ENCODE measurements around the gene FRMD6. TPM values are rescaled to one million over a fixed set of nuclear protein-coding genes. Genes with fewer than 3 reads are reported as not detected.

Gene FRMD6
- total RNA-seq, 1 donor from 2014 or later, result 24.4 TPM

DNA sequence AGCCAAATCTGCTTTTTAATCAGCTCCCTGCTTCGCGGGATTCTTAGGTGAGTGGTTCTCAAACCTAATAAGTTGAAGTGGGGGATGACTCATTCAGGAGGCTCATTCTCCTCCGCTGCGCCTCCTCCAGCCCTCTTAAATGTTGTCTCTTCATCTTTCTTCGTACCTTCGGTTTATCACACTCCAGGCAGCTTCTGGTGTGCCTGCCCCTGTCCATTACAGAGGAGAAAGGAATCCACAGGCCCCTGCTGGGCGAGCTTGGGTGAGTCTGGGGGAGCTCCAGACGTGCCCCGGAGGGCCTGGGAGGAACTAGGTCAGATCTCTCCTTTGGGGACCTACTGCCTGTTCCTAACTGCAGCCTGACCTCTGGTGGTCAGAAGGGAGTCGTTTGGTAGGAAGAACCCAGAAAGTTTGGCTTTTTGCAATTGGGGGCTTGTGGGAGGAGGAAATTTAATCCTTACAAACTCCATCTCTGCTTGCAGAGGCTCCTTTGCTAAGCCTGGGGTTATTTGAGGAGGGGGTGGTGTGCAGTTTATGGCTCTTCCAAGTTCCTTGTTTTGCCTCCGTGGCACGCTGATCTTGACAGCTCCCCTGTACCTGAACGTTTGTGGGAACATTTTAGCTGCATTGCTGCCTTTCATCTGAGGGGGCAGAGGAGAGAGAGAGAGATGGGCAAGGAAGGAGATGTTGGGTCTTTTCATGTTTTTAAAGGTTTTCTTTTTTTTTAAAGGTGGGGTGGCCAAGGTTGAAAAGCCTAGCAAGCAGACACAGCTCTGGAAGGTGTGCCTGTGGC, 124.6 kb downstream of the FRMD6 start:
- Histone ChIP-seq H3K9ac (no peak overlapping the region), H3K4me3 (peak overlapping the region; percentile 29), H3K9me3 (ENCODE audit: low read depth) (no peaks in the 10 kb centered on the region), H3K4me2 (peak overlapping the region; percentile 61), H3K27me3 (peaks cover 5% of the 10 kb centered on the region), H3K27ac (no peak overlapping the region), H4K20me1 (ENCODE audit: low read depth) (no peaks in the 10 kb centered on the region), H3K4me1 (no peaks in the 10 kb centered on the region), H3K79me2 (ENCODE audit: low read depth) (no peaks in the 10 kb centered on the region), H3F3A (ENCODE audit: low read depth) (no peaks in the 10 kb centered on the region), H3K36me3 (no peaks in the 10 kb centered on the region), H2AFZ (replicated peaks) (peak overlapping the region; percentile 80)
- peaks cover 10% of the 10 kb centered on the region for H3K4me1 Mint-ChIP-seq
- no peaks in the 10 kb centered on the region for H3K36me3 Mint-ChIP-seq
- no peak overlapping the region for H3K27ac Mint-ChIP-seq
- H3K4me3 Mint-ChIP-seq, result no peak overlapping the region
- peaks cover 18% of the 10 kb centered on the region for H3K27me3 Mint-ChIP-seq (ENCODE audit: insufficient read depth, low read depth)
- H3K9me3 Mint-ChIP-seq, result no peaks in the 10 kb centered on the region
- TF ChIP-seq, protein P1, sequence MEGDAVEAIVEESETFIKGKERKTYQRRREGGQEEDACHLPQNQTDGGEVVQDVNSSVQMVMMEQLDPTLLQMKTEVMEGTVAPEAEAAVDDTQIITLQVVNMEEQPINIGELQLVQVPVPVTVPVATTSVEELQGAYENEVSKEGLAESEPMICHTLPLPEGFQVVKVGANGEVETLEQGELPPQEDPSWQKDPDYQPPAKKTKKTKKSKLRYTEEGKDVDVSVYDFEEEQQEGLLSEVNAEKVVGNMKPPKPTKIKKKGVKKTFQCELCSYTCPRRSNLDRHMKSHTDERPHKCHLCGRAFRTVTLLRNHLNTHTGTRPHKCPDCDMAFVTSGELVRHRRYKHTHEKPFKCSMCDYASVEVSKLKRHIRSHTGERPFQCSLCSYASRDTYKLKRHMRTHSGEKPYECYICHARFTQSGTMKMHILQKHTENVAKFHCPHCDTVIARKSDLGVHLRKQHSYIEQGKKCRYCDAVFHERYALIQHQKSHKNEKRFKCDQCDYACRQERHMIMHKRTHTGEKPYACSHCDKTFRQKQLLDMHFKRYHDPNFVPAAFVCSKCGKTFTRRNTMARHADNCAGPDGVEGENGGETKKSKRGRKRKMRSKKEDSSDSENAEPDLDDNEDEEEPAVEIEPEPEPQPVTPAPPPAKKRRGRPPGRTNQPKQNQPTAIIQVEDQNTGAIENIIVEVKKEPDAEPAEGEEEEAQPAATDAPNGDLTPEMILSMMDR (IDR thresholded peaks at IDR 0.05), result peak; percentile 85
- no peak for TF ChIP-seq EZH2phosphoT487 (IDR thresholded peaks at IDR 0.05)
- TF ChIP-seq EZH2 (IDR thresholded peaks at IDR 0.05), result no peak
- peak; percentile 83 for DNase-seq (ENCODE audit: low spot score)

DNA sequence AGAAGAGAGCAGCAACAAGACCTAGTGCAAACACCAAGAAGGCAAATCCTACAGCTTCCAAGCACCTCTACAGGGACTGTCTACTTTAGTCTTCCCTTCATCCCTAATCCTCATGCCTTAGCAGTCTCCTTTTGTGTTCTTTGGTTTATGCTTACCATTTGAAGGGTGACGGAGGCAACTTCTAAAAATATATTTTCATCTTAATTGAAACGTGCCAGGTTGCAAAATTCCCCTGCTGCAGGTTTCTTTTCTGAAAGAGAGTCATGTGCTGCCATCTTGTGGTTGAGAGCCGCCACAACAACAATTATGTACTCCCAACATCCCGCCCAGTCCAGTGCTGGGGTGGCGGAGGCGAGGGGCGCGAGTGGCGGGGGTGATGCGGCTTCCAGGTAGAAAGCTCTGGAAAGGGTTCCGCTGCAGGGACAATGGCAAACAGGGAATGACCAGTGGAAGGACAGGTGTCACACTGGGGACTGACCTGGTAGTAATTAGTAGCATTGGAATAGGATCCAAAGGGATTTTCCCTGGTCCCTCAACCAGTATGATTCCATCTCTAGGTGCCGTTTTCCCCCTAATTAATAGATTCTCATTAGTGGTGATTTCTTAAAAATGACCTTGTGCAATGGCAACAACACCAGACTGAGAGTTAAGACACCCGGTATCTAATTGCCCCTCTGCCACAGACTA, 128.4 kb downstream of the FRMD6 start:
- DNase-seq (ENCODE audit: low spot score), result peak; percentile 81
- Histone ChIP-seq H3K4me1 (no peaks in the 10 kb centered on the region), H2AFZ (replicated peaks) (peak overlapping the region; percentile 65), H3K27ac (no peak overlapping the region), H4K20me1 (ENCODE audit: low read depth) (no peaks in the 10 kb centered on the region), H3K4me3 (no peak overlapping the region), H3K9ac (no peak overlapping the region), H3K4me2 (peak overlapping the region; percentile 29), H3K36me3 (no peaks in the 10 kb centered on the region), H3K79me2 (ENCODE audit: low read depth) (no peaks in the 10 kb centered on the region), H3K9me3 (ENCODE audit: low read depth) (no peaks in the 10 kb centered on the region), H3F3A (ENCODE audit: low read depth) (no peaks in the 10 kb centered on the region), H3K27me3 (peaks cover 5% of the 10 kb centered on the region)
- no peaks in the 10 kb centered on the region for H3K9me3 Mint-ChIP-seq
- H3K36me3 Mint-ChIP-seq, result no peaks in the 10 kb centered on the region
- no peak overlapping the region for H3K27ac Mint-ChIP-seq
- peak overlapping the region; percentile 13 for H3K4me3 Mint-ChIP-seq
- peaks cover 12% of the 10 kb centered on the region for H3K27me3 Mint-ChIP-seq (ENCODE audit: insufficient read depth, low read depth)
- H3K4me1 Mint-ChIP-seq, result peaks cover 10% of the 10 kb centered on the region
- TF ChIP-seq EZH2 (IDR thresholded peaks at IDR 0.05), result no peak
- TF ChIP-seq, protein P1 (IDR thresholded peaks at IDR 0.05), result peak; percentile 90

Small RNAs within 50 kb of the gene (small RNA-seq; reads per million reads assigned to genes)
- not detected for gene OR7E159P
- not detected for gene RNA5SP385
- gene RNU6-301P, result not detected

Other genes with a start within 250 kb of the FRMD6 start
- gene GNG2, start 208.7 kb downstream of the FRMD6 start, total RNA-seq (ENCODE audit: low replicate concordance), result 44.4 and 56.8 TPM in 2 replicates

All from neural progenitor cell (in vitro differentiated cells).